Measurements from ENCODE around the gene SMIM36.
A peak's percentile ranks its signal among the peaks of the same experiment; 100 is the strongest.
"Not testable (repeated sequence)": the region's sequence is repeated elsewhere in the genome, so short reads cannot be mapped to it uniquely, and the experiment has no call there.

SMIM36 gene

DNA sequence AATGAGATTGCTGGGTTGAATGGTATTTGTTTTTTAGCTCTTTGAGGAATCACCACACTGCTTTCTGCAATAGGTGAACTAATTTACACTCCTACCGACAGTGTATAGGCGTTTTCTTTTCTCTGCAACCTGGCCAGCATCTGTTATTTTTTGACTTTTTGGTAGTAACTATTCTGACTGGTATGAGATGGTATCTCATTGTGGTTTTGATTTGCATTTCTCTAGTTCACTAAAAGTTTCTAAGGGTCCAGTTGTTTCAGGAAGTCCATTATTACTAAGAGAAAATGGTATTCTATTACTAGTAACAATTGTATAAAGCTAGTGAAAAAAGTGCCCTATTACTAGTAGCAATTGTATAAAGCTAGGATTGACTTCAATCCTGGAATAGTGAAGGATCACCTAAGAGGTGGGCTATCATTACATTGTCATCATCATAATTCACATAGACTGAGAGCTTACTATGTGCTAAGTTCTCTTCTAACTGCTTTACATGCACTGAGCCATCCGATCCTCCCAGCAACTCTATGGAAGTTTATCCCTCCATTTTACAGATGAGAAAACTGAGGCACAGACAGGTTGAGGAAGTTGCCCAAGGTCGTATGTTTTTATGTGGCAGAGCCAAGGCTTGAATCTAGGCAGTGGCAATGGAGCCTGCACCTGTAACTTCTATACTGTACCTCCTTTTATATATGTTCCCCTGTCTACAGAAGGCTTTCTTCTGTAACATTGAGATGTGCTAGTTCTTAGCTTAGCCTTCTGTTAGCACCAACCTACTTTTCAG is 13.4 kb upstream of the SMIM36 start:
- Mint-ChIP-seq H3K4me3 (no peak overlapping the region), H3K36me3 (no peaks in the 10 kb centered on the region), H3K9me3 (no peaks in the 10 kb centered on the region), H3K27ac (no peak overlapping the region), H3K27me3 (no peaks in the 10 kb centered on the region), H3K4me1 (no peaks in the 10 kb centered on the region)
- peak; percentile 55 for ATAC-seq

DNA sequence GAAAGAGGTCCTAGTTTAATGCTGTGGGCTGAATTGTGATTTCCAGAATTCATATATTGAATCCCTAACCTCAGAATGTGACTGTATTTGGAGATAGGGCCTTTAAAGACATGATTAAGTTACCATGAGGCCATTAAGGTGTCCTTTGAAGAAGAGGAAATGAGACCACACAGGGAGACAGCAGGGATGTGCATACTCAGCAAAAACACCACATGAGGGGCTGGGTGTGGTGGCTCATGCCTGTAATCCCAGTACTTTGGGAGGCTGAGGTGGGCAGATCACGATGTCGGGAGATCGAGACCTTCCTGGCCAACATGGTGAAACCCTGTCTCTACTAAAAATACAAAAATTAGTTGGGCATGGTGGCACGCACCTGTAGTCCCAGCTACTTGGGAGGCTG is 11.8 kb upstream of the SMIM36 start:
- not testable (repeated sequence) for ATAC-seq, H3K4me3 Mint-ChIP-seq, H3K4me1 Mint-ChIP-seq, H3K36me3 Mint-ChIP-seq, H3K27ac Mint-ChIP-seq, H3K9me3 Mint-ChIP-seq, H3K27me3 Mint-ChIP-seq

DNA sequence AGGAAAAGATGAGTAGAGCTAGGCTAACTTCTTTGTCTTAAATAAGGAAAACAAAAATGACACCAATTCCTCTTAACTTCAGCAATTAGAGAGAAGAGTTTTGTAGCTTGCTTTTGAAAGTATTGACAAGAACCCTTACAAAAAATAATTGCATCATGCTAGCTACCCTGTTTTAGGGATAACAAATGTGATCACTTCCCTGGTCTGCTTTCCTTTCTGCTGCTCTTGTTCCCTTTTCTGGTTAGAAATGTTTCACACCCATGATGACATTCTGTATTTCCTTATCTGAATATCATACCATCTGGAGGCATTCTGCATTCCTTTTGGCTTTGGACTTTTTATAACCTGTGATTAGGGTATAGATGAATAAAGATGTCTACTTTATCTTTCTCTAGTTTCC is 9.9 kb upstream of the SMIM36 start:
- H3K4me1 Mint-ChIP-seq: no peaks in the 10 kb centered on the region
- no peaks in the 10 kb centered on the region for H3K27me3 Mint-ChIP-seq
- H3K36me3 Mint-ChIP-seq: no peaks in the 10 kb centered on the region
- no peaks in the 10 kb centered on the region for H3K9me3 Mint-ChIP-seq
- H3K27ac Mint-ChIP-seq: no peak overlapping the region
- no peak for ATAC-seq
- H3K4me3 Mint-ChIP-seq: no peak overlapping the region

DNA sequence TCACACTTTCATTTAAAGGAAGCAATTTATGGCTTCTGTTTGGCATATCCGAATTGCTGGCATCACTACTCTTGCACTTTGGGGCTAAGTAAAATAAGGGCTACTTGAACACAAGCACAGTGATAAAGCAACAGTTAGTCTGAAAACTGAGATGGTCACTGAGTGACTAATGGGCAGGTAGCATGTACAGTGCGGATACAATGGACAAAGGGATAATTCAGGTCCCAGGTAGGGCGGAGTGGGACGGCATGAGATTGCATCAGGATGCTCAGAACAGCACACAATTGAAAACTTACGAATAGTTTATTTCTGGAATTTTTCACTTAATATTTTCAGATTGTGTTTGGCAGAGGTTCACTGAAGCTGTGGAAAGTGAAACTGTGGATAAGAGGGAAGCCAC is 9.2 kb upstream of the SMIM36 start:
- Mint-ChIP-seq H3K36me3 (no peaks in the 10 kb centered on the region), H3K27me3 (no peaks in the 10 kb centered on the region), H3K4me3 (no peak overlapping the region), H3K4me1 (no peaks in the 10 kb centered on the region), H3K9me3 (no peaks in the 10 kb centered on the region), H3K27ac (no peak overlapping the region)
- no peak for ATAC-seq

DNA sequence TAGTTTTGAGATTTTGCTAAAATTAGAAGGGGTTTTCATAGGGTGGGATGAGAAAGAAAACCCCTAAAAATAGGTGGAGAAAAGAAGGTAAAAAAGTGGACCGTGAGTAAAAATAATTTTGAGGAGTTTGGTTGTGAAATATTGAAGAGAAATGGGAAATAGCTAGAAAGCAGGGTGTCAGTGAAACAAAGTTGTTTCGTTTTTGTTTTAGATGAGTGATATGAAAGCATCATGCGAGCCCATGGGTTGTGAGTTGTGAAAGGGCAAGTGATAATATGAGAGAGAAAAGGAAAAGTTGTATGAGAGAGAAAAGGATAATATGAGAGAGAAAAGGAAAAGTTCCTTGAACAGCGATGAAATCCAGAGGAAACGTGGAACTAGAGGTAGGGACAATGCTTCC is 7.3 kb upstream of the SMIM36 start:
- no peak overlapping the region for H3K27ac Mint-ChIP-seq
- H3K9me3 Mint-ChIP-seq: no peaks in the 10 kb centered on the region
- no peak overlapping the region for H3K4me3 Mint-ChIP-seq
- no peak for ATAC-seq
- H3K36me3 Mint-ChIP-seq: no peaks in the 10 kb centered on the region
- H3K4me1 Mint-ChIP-seq: no peaks in the 10 kb centered on the region
- H3K27me3 Mint-ChIP-seq: no peaks in the 10 kb centered on the region

DNA sequence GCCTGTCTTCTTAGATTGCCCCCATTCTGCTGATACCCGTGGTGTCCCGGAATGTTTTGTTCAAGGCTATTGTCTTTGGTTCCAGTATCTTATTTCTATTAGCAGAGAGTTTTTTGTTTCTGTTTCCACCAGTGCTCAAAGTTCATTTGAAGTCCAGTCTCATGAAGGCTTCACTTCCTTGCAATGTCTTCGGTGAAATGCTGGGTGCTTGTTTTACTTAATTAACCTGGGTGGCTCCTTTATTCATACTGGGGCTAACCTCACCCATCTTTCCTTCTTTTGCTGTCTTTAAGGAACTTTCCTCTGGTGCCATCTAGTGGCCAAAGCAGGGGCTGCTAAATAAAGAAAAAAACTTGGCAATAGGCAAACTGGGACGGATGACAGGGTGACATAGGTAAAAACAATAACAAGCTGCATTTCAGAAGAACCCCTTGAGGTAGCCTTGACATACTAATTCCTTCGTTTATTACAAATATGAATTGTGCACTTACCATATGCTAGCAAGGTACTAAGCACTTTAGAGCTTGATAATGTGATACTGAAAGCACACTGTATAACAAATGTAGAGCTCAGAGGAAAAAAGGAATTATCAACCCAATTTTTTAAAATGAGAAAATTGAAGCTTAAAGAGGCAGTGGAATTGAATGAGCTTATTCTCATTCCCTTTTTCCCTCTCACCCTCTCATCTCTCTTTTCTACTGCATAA is 2.8 kb upstream of the SMIM36 start:
- Mint-ChIP-seq H3K4me1 (no peaks in the 10 kb centered on the region), H3K27me3 (no peaks in the 10 kb centered on the region), H3K4me3 (no peak overlapping the region), H3K9me3 (no peaks in the 10 kb centered on the region), H3K27ac (no peak overlapping the region), H3K36me3 (no peaks in the 10 kb centered on the region)
- peak; percentile 65 for ATAC-seq

DNA sequence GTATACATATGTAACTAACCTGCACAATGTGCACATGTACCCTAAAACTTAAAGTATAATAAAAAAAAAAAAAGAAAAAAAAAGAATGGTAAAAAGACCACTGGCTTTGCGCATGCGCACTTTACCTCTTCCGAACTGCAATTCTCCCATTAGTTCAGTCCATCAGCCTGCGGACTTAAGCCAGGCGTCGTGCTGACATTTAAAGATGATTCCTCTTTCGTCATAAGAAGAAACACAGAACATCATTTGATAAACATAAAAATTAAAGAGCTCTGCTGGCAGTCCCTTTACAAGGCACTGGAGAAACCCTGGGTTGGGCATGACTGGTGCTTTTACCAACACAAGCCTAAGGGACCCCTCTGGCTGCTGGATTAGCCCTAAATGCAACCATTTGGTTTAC is 3.6 kb downstream of the SMIM36 start:
- H3K36me3 Mint-ChIP-seq, H3K27ac Mint-ChIP-seq, H3K4me1 Mint-ChIP-seq, H3K9me3 Mint-ChIP-seq, H3K4me3 Mint-ChIP-seq, H3K27me3 Mint-ChIP-seq, ATAC-seq: not testable (repeated sequence)

DNA sequence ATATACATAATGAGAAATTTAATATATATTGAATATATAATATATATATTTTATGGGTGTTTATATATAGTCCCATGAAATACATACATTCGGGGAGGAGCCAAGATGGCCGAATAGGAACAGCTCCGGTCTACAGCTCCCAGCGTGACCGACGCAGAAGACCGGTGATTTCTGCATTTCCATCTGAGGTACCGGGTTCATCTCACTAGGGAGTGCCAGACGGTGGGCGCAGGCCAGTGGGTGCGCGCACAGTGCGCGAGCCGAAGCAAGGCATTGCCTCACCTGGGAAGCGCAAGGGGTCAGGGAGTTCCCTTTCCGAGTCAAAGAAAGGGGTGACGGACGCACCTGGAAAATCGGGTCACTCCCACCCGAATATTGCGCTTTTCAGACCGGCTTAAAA is 9.6 kb downstream of the SMIM36 start:
- H3K27me3 Mint-ChIP-seq, H3K36me3 Mint-ChIP-seq, H3K9me3 Mint-ChIP-seq, H3K4me1 Mint-ChIP-seq, H3K4me3 Mint-ChIP-seq, H3K27ac Mint-ChIP-seq, ATAC-seq: not testable (repeated sequence)

DNA sequence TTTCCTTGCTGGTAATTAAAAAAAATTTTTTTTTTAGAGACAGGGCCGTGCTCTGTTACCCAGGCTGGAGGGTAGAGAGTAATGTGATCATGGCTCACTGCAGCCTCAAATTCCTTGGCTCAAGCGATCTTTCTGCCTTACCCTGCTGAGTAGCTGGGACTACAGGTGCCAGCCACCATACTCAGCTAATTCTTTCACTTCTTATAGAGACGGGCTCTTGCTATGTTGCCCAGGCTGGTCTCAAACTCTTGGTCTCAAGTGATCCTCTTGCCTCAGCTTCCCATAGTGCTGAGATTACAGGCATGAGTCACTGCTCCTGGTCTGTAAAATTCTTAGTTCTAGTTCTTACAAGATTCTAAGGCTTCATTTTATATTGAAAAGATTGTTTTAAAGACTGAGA is 11.1 kb downstream of the SMIM36 start:
- no peaks in the 10 kb centered on the region for H3K27me3 Mint-ChIP-seq
- H3K4me1 Mint-ChIP-seq: no peaks in the 10 kb centered on the region
- H3K36me3 Mint-ChIP-seq: no peaks in the 10 kb centered on the region
- no peak overlapping the region for H3K27ac Mint-ChIP-seq
- no peak for ATAC-seq
- H3K9me3 Mint-ChIP-seq: no peaks in the 10 kb centered on the region
- H3K4me3 Mint-ChIP-seq: no peak overlapping the region

DNA sequence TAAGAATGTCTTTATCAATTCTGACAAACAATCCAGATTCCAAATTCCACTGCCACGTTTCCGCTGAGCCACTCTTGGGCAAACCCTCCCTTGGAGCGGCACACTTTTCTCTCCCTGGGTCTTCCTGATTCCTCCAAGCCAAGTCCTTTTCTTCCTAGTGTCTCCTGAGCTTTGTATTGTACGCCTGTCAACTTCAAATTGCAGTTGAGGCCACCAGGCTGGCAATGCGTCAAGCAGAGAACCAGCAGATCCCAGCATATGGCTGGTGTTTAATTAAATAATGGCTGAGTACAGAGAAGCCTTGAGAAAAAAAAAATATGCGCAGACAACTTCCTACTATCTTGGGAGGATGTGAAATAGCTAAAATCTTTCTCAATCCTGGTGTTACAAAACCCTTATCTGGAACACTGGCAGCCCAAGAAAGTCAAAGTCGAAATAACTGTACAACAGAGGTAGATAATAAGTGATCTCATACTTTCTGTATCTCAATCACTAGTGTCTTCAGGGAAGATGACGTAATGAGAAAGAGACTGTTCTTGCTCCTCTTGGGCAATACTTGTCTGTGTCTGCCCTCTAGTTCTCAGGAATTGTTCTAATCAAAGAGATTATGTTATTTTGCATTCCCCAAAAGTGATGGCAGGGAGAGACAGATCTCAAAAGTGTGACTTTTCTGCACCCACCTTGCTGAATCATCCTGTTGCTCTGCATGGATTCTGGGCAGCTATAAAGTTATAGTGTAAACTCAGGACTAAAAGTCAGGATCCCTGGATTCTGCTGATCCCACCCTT is 15.0 kb downstream of the SMIM36 start:
- H3K4me1 Mint-ChIP-seq: no peaks in the 10 kb centered on the region
- no peak for ATAC-seq
- no peaks in the 10 kb centered on the region for H3K9me3 Mint-ChIP-seq
- H3K27me3 Mint-ChIP-seq: peaks cover 16% of the 10 kb centered on the region
- H3K4me3 Mint-ChIP-seq: no peak overlapping the region
- H3K27ac Mint-ChIP-seq: no peak overlapping the region
- no peaks in the 10 kb centered on the region for H3K36me3 Mint-ChIP-seq

DNA sequence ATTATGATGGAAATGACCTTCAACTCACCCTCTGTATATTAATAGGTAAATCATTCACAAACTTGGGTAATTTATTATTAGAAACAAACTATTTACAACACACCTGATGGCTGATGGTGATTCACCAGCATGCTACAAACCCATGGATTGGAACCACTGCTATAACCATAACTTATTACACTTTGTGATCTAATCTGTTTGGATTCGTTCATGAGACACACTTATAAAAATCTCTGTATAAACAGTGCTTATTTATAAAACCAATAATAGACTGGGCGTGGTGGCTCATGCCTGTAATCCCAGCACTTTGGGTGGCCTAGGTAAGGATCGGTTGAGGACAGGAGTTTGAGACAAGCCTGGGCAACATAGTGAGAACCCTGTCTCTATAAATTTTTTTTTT is 16.0 kb downstream of the SMIM36 start:
- Mint-ChIP-seq H3K4me1 (no peaks in the 10 kb centered on the region), H3K27ac (no peak overlapping the region), H3K36me3 (no peaks in the 10 kb centered on the region), H3K4me3 (no peak overlapping the region), H3K27me3 (peaks cover 26% of the 10 kb centered on the region), H3K9me3 (no peaks in the 10 kb centered on the region)
- no peak for ATAC-seq

DNA sequence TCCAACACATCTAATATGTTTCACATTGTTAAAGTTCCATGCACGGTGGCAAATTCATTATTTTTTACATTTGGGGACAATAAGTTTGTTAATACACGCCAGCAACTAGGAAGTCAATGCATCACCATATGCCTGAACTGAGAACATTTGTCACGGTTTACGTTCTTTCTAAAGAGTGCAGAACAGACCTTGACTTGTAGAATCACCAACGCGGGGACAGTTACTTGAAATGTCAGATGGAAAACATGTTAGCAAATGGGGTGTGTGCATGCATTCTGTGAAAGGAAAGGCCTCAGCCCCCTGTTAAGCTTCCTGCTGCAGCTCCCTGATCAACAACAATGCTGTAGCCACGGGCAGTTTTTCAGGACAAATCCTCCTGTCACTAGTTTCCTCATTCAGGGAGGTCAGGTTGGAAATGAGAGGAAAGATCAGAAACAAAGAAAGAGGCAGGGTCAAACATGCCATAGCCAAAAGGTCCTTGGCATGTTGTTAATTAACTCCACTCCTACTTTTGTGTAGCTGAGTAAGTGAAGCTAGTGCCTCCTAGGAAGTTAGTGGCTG is 18.4 kb downstream of the SMIM36 start:
- no peak for ATAC-seq
- H3K9me3 Mint-ChIP-seq: no peaks in the 10 kb centered on the region
- H3K4me3 Mint-ChIP-seq: no peak overlapping the region
- no peaks in the 10 kb centered on the region for H3K36me3 Mint-ChIP-seq
- H3K27ac Mint-ChIP-seq: no peak overlapping the region
- peaks cover 43% of the 10 kb centered on the region for H3K27me3 Mint-ChIP-seq
- no peaks in the 10 kb centered on the region for H3K4me1 Mint-ChIP-seq

DNA sequence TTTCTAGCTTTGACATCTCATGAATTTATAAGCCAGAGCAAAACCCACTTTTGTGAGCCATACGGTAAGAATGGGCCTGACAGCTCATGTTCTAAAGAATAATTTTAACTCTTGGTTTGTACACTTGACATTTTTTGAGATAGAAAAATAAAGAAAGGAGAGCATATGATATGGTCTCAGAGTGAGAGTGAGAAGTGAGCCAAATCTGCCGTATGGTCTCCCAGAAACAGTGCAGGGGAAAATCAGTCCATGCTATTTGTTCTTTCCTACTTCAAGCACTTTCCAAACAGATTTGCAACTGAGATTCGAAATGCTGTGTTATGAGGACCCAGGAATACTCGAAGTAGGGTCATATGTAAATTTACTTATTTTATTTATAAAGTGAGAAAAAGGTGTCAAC is 20.9 kb downstream of the SMIM36 start:
- no peak for ATAC-seq
- H3K4me3 Mint-ChIP-seq: no peak overlapping the region

DNA sequence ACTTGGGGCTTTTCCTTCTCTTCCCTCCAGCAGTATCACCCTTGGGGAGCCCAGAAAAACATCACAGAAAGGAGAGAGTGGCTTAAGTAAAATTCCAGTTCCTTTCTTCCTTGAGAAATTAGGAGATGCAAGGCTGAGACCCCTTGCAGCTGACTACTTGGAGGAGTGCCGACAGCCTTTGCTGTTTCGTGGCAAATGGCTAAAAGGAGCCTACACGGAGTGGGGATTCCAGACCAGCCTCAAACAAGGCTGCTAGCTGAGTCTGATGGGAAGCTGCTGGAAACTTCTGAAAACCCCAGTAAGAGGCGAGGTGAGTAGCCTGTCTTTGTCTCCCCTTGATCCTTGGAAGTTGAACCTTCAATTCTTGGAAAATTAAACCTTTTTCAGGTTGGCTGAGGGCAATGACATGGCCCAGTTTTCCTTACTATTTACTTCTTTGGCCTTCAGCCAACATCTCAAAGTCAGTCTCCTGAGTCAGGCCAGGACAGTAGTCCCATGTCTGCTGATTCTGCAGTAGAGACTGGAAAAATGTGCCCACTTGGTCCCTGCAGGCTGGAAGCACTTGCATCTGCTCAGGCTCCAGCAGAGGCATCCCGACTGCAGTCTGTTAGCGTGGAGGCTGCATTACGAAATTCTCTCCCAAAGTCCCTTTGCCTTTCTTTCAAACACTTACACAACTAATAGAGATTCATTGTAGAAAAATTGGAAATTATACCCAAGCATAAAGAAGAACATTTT is 23.4 kb downstream of the SMIM36 start:
- no peak overlapping the region for H3K4me3 Mint-ChIP-seq
- H3K36me3 Mint-ChIP-seq: no peaks in the 10 kb centered on the region
- no peak overlapping the region for H3K27ac Mint-ChIP-seq
- ATAC-seq: no peak
- H3K27me3 Mint-ChIP-seq: peaks cover 52% of the 10 kb centered on the region
- H3K4me1 Mint-ChIP-seq: peaks cover 4% of the 10 kb centered on the region
- H3K9me3 Mint-ChIP-seq: no peaks in the 10 kb centered on the region

More for the DNA sequence above, 20.9 kb downstream of the SMIM36 start:
- H3K9me3 Mint-ChIP-seq: no peaks in the 10 kb centered on the region
- H3K36me3 Mint-ChIP-seq: no peaks in the 10 kb centered on the region
- H3K27ac Mint-ChIP-seq: no peak overlapping the region
- H3K27me3 Mint-ChIP-seq: peaks cover 52% of the 10 kb centered on the region
- H3K4me1 Mint-ChIP-seq: no peaks in the 10 kb centered on the region

DNA sequence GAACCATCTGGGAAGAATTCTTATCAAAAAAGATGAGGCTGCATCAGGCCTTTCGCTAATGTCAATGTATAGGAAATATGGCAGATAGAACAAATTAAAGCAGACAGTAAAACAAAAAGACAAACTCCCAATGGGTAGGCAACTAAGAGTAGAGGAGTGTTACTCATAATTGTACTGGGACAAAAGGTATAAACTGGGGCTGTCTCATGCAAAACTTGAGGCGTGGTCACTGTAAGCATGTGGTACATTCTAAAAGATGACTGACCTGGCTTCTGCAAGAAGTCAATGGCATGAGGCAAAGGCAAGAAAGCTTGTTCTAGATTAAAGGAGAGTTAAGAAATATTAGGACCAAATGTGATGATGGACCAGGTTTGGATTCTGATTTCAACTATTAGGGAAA is 26.7 kb downstream of the SMIM36 start:
- Mint-ChIP-seq H3K27me3 (peaks cover 20% of the 10 kb centered on the region), H3K36me3 (no peaks in the 10 kb centered on the region), H3K9me3 (no peaks in the 10 kb centered on the region), H3K4me1 (peaks cover 7% of the 10 kb centered on the region), H3K27ac (no peak overlapping the region), H3K4me3 (no peak overlapping the region)
- no peak for ATAC-seq
